Fibroblast of the aortic adventitia (primary cell): ENCODE data around the gene IL27RA. TPM values are rescaled to one million over a fixed set of nuclear protein-coding genes. Genes with fewer than 3 reads are reported as not detected.

Source experiments
- DNase-seq: peaks from one replicate; pipeline ENCODE4 v3.0.0-alpha.2; 2010; ENCODE audit warnings: low read depth
- H3K4me3 ChIP-seq: 2 replicates; pipeline ENCODE4 v1.5.1; 2011; ENCODE audit warnings: low read depth, mild to moderate bottlenecking, control low read depth, low read length, moderate library complexity
- CTCF ChIP-seq: IDR thresholded peaks from 2 replicates; pipeline ENCODE4 v1.5.1; 2011; ENCODE audit warnings: mild to moderate bottlenecking, low read length, control low read depth, inconsistent platforms; ENCODE audit not compliant: insufficient read depth
- total RNA-seq: library from RNA; depleted of rRNA; stranded (reverse); fragments of >200 nt; gene quantifications from 2 replicates; pipeline ENCODE4 v1.2.3, GENCODE V29; 2012; ENCODE audit warnings: low replicate concordance

Gene IL27RA
- total RNA-seq, 1 donor = 0.63 TPM

GRCh38 chr19:14073261-14073924 lies 41.8 kb downstream of the IL27RA start:
- peak overlapping the region; percentile 80 for H3K4me3 ChIP-seq
- TF ChIP-seq CTCF = peak; percentile 37
- peak; percentile 82 for DNase-seq

- TF ChIP-seq CTCF = no peak
- peak overlapping the region; percentile 80 for H3K4me3 ChIP-seq
- no peak for DNase-seq
Observed at GRCh38 chr19:14073925-14074838, 42.6 kb downstream of the IL27RA start.

- H3K4me3 ChIP-seq = no peak overlapping the region
- no peak for TF ChIP-seq CTCF
- DNase-seq = peak; percentile 66
Observed at GRCh38 chr19:14078411-14078810, 46.8 kb downstream of the IL27RA start.

GRCh38 chr19:14080887-14081796 lies 49.6 kb downstream of the IL27RA start:
- no peak for TF ChIP-seq CTCF
- DNase-seq = peak; percentile 100
- H3K4me3 ChIP-seq = peak overlapping the region; percentile 81

- TF ChIP-seq CTCF = no peak
- no peak for DNase-seq
- H3K4me3 ChIP-seq = peak overlapping the region; percentile 78
Observed at GRCh38 chr19:14081797-14082674, 50.5 kb downstream of the IL27RA start.

GRCh38 chr19:14082675-14082960 lies 51.1 kb downstream of the IL27RA start:
- no peak for DNase-seq
- TF ChIP-seq CTCF = no peak
- H3K4me3 ChIP-seq = peak overlapping the region; percentile 78
